Spinal cord (tissue), 10 donors: Measurements from ENCODE around the gene KNCN. TPM values are rescaled to one million over a fixed set of nuclear protein-coding genes. Genes with fewer than 3 reads are reported as not detected.

Experiments
- DNase-seq, 6 donors: peaks; one replicate each; pipeline versions ENCODE4 v3.0.0 to v3.0.0-alpha.2; 2013 to 2015; ENCODE audit warnings: low spot score in 6 of 6, low read depth in 4 of 6
- H3K27ac ChIP-seq: one replicate; pipeline ENCODE4 v1.5.1; 2013; ENCODE audit warnings: low read depth, low read length, control low read depth
- H3K27me3 ChIP-seq: one replicate; pipeline ENCODE4 v1.6.1; 2013; ENCODE audit warnings: low read length; ENCODE audit not compliant: control insufficient read depth, insufficient read depth
- H3K36me3 ChIP-seq: one replicate; pipeline ENCODE4 v1.6.1; 2013; ENCODE audit warnings: low read length; ENCODE audit not compliant: control insufficient read depth, insufficient read depth
- H3K4me1 ChIP-seq: one replicate; pipeline ENCODE4 v1.6.1; 2013; ENCODE audit warnings: low read length; ENCODE audit not compliant: control insufficient read depth, insufficient read depth
- H3K4me3 ChIP-seq: one replicate; pipeline ENCODE4 v1.5.1; 2013; ENCODE audit warnings: low read depth, low read length, control low read depth
- H3K9me3 ChIP-seq: one replicate; pipeline ENCODE4 v1.6.1; 2013; ENCODE audit warnings: low read length; ENCODE audit not compliant: control insufficient read depth, insufficient read depth
- WGBS: methylation state at CpG from one replicate; pipeline ENCODE4 v1.1.5; 2013; ENCODE audit warnings: missing lambda C conversion rate; ENCODE audit not compliant: insufficient coverage; 5-methylcytosine and 5-hydroxymethylcytosine counted together
- polyA plus RNA-seq, 2 donors: library from polyadenylated mRNA; unstranded; fragments of 120-200 nt; gene quantifications; one replicate each; pipeline ENCODE4 v1.2.1, GENCODE V29; 2013; ENCODE audit not compliant: insufficient read length in 2 of 2
- total RNA-seq, 2 donors: library from RNA; depleted of rRNA in 1 of 2; stranded (reverse); fragments of 120-200 nt in 1 of 2; fragments of >200 nt in 1 of 2; gene quantifications; one replicate each; pipeline versions ENCODE4 v1.2.3 to v1.2.4, GENCODE V29; 2013 to 2014
- donor health status: healthy.

KNCN gene
- total and polyA plus RNA-seq, 4 donors, result 0.17 to 1.9 (median 1.1) TPM

GRCh38 chr1:46556822-46557221 is 5.4 kb upstream of the KNCN start:
- DNase-seq, result no peak
- no peak overlapping the region for H3K27ac ChIP-seq
- 80% methylated on average over 2 of the region's 3 CpGs for WGBS
- H3K9me3 ChIP-seq, result no peaks in the 10 kb centered on the region
- H3K36me3 ChIP-seq, result peaks cover 34% of the 10 kb centered on the region
- peaks cover 45% of the 10 kb centered on the region for H3K4me1 ChIP-seq
- no peaks in the 10 kb centered on the region for H3K27me3 ChIP-seq
- H3K4me3 ChIP-seq, result no peak overlapping the region

- H3K9me3 ChIP-seq, result no peaks in the 10 kb centered on the region
- H3K4me1 ChIP-seq, result peaks cover 53% of the 10 kb centered on the region
- H3K4me3 ChIP-seq, result no peak overlapping the region
- peaks cover 27% of the 10 kb centered on the region for H3K36me3 ChIP-seq
- 78% methylated on average over 4 of the region's 7 CpGs for WGBS
- no peaks in the 10 kb centered on the region for H3K27me3 ChIP-seq
- H3K27ac ChIP-seq, result no peak overlapping the region
- no peak for DNase-seq
Measured at GRCh38 chr1:46555826-46556619, 4.6 kb upstream of the KNCN start.

- WGBS, result 58% methylated on average over 11 of the region's 12 CpGs
- peaks cover 15% of the 10 kb centered on the region for H3K36me3 ChIP-seq
- no peak overlapping the region for H3K4me3 ChIP-seq
- no peaks in the 10 kb centered on the region for H3K9me3 ChIP-seq
- peaks cover 66% of the 10 kb centered on the region for H3K4me1 ChIP-seq
- no peak overlapping the region for H3K27ac ChIP-seq
- H3K27me3 ChIP-seq, result peaks cover 2% of the 10 kb centered on the region
- peak in 4 of 6 donors; percentile 60 to 95 (median 66) for DNase-seq
Measured at GRCh38 chr1:46554597-46555381, 3.3 kb upstream of the KNCN start.

GRCh38 chr1:46554236-46554596 is 2.8 kb upstream of the KNCN start:
- H3K9me3 ChIP-seq, result no peaks in the 10 kb centered on the region
- 66% methylated on average over 5 of the region's 6 CpGs for WGBS
- peaks cover 71% of the 10 kb centered on the region for H3K4me1 ChIP-seq
- peaks cover 2% of the 10 kb centered on the region for H3K27me3 ChIP-seq
- DNase-seq, result no peak
- H3K36me3 ChIP-seq, result peaks cover 12% of the 10 kb centered on the region
- H3K27ac ChIP-seq, result no peak overlapping the region
- H3K4me3 ChIP-seq, result no peak overlapping the region

GRCh38 chr1:46553506-46553905 is 2.1 kb upstream of the KNCN start:
- H3K36me3 ChIP-seq, result peaks cover 6% of the 10 kb centered on the region
- H3K4me3 ChIP-seq, result no peak overlapping the region
- 100% methylated on average over 1 of the region's 3 CpGs for WGBS
- no peak overlapping the region for H3K27ac ChIP-seq
- peaks cover 2% of the 10 kb centered on the region for H3K27me3 ChIP-seq
- no peaks in the 10 kb centered on the region for H3K9me3 ChIP-seq
- no peak for DNase-seq
- peaks cover 70% of the 10 kb centered on the region for H3K4me1 ChIP-seq

- WGBS, result 87% methylated on average over 10 of the region's 10 CpGs
Measured at GRCh38 chr1:46552357-46553237, 1.1 kb upstream of the KNCN start.

GRCh38 chr1:46550751-46551231 is 656 bp downstream of the KNCN start:
- Histone ChIP-seq H3K4me1 (peaks cover 69% of the 10 kb centered on the region), H3K27ac (no peak overlapping the region), H3K4me3 (no peak overlapping the region), H3K36me3 (no peaks in the 10 kb centered on the region), H3K27me3 (peaks cover 15% of the 10 kb centered on the region), H3K9me3 (no peaks in the 10 kb centered on the region)
- WGBS, result 41% methylated on average over 16 of the region's 17 CpGs
- peak in 1 of 6 donors; percentile 61 for DNase-seq

More at GRCh38 chr1:46552357-46553237, 1.1 kb upstream of the KNCN start:
- H3K4me3 ChIP-seq, result no peak overlapping the region
- no peak for DNase-seq
- no peaks in the 10 kb centered on the region for H3K9me3 ChIP-seq
- peaks cover 5% of the 10 kb centered on the region for H3K27me3 ChIP-seq
- no peaks in the 10 kb centered on the region for H3K36me3 ChIP-seq
- H3K27ac ChIP-seq, result no peak overlapping the region
- H3K4me1 ChIP-seq, result peaks cover 69% of the 10 kb centered on the region

GRCh38 chr1:46549697-46550681 is 1.5 kb downstream of the KNCN start:
- Histone ChIP-seq H3K4me1 (peaks cover 66% of the 10 kb centered on the region), H3K4me3 (no peak overlapping the region), H3K27ac (no peak overlapping the region), H3K9me3 (no peaks in the 10 kb centered on the region), H3K36me3 (no peaks in the 10 kb centered on the region), H3K27me3 (peaks cover 23% of the 10 kb centered on the region)
- peak in 5 of 6 donors; percentile 67 to 96 (median 73) for DNase-seq
- WGBS, result 40% methylated on average over 14 of the region's 20 CpGs
